Stimulated activated CD4-positive, alpha-beta T cell treated with anti-CD3 and anti-CD28 coated beads, Interleukin-12 subunit alpha, Interleukin-12 subunit beta, amount 100 ng/mL, for 48 hours (primary cell): ENCODE results near the gene PHLDA2.

ENCODE experiments used
- DNase-seq, 3 donors: peaks; one replicate each; pipeline ENCODE4 v3.0.0-alpha.2; 2020; ENCODE audit warnings: low read depth in 2 of 3, low spot score in 1 of 3

The PHLDA2 gene

DNA sequence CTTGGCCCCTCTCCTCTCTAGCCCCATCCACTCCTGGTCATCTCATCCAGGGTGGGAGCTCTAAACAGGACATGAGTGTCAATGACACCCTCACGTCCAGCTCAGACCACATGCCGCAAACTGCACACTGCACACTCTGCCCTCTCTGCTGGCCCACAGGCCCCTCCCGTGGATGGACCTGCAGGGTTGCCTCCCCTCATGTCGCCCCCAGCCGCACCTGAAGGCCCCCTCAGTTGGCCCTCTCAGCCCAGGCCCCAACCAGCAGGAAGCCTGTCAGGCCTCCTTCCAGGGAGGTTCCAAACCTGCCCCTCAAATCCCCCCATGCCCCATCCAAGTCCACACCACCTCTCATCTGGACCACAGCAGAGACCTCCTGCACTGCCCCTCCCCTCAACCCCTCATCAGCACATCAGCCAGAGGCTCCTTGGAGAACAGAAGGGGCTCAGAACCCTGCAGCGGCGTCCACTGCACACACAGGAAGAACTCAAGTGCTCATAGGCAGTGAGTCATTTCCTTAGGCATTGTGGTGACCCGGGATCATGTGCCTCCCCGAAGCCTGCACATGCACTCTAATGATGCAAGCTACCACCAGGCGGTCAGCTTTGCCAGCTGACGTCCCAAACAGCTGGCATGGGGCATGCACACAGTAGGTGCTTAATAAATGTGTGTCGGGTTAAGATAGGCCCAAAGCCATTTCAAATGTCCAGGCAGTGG is 30.7 kb downstream of the PHLDA2 start:
- DNase-seq: peak in 2 of 3 donors; percentile 36 to 41

DNA sequence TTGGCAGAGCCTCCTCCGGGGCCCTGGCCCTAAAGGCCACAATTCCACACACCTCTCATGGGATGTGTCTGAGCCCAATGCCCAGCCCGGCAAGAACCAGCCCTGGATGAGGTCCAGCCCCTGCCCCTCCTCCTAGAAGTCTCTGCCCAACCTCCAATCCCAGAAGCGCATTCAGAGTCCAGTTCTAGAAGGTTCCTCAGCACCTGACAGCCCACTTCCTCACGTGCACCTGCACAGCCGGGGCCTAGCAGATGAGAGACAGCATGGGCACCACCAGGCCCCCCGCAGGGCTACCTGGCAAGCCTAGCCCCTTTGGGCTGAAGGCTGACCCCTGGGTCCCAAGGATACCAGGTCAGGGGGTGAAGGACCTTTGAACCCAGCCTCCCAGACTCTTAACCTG is 32.2 kb downstream of the PHLDA2 start:
- no peak for DNase-seq

DNA sequence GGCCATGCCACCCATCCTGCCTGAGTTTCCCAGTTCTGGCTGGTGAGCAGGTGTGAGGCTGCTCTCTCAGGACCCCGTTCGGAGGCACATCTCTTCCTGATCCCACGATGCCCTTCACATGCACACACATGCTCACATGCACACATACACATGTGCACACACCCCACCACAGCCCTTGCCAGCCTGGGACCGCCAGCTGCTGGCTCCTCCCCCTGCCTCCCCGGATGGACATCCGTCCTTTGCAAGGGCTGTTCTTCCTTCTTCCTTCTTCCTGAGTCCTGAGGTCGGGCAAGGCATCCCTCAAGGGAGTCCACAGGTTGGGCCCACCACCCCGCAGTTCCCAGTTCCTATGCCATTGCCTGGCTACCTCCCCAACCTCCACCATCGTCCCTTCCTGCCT is 33.2 kb downstream of the PHLDA2 start:
- DNase-seq: no peak

DNA sequence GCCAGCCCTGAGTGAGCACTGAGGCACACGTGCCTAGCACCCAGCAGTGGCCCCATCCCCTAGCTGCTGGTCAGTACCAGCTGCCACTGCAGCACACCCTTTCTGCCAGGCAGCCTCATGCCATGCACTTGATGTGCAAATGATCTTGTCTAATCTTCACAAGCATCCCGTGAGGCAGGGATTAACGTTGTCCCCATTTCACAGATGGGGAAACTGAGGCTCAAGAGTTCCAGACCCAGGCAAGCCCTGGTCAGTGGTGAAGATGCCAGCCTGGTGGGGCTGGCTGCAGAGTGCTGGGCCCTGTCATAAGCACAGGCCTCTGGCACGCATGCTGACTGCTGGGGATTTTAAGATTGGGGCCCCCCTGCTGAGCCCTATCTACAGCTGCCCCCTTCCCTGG is 35.3 kb downstream of the PHLDA2 start:
- DNase-seq: no peak

DNA sequence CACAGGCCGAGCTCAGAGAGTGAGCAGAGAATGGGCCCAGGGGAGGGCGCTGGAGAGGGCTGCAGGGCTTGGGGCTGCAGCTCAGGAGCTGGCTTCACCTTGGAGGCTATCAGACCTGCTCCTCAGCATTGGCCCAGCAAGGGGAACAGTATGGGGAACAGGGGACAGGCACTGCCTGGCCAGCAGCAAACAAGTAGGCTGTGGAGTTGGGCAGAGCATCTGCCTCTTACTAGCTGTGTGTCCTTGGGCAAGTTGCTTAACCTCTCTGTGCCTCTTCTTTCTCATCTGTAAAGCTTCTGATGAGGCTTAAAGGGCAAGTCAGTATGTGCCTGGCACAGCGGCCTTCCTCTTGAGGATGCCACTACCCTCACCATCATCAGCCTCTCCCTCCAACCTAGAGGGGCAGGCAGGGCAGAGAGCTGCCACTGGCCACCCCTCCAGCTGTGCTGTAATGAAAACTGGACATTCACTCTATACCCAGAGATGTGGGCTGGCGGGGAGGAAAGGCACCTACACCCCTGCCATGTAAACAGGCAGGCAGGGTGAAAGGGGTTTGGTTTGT is 36.2 kb downstream of the PHLDA2 start:
- peak in 2 of 3 donors; percentile 37 to 41 for DNase-seq

DNA sequence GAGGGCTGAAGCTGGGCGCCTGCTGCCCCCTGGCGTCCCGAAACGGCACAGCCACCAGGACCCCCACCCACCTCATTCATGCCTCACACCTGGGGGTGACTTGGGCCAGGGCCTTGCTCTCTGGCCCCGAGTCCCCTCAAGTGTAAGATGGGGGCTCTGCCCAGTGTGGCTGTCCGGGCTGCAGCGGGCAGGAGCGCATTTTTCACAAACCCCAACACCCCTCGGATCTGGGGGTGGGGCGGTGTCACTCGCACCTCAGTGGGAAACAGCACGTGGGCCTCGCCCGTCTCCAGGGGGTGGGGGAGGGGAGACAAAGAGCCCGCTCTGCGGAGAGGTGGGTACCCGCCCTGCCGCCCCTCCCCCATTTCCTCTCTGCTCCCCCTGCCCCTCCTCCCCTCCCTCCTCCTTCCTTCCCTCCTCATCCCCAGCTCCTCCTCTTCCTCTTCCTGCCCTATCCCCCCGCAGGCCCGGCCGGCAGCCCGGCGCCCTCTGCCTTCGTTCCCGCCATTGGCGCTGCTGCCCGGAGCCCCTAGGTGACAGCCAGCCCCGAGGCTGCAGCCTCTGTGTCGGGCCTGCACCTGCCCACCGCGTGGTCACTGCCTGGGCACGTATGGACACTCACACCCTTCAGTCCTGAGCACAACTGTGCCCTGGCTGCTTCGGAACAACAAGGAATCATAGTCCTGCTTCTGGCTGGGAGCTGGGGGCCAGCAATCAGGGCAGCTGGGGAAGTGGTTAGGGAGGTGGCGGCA is 36.8 kb downstream of the PHLDA2 start:
- peak; percentile 46 to 65 (median 52) for DNase-seq

DNA sequence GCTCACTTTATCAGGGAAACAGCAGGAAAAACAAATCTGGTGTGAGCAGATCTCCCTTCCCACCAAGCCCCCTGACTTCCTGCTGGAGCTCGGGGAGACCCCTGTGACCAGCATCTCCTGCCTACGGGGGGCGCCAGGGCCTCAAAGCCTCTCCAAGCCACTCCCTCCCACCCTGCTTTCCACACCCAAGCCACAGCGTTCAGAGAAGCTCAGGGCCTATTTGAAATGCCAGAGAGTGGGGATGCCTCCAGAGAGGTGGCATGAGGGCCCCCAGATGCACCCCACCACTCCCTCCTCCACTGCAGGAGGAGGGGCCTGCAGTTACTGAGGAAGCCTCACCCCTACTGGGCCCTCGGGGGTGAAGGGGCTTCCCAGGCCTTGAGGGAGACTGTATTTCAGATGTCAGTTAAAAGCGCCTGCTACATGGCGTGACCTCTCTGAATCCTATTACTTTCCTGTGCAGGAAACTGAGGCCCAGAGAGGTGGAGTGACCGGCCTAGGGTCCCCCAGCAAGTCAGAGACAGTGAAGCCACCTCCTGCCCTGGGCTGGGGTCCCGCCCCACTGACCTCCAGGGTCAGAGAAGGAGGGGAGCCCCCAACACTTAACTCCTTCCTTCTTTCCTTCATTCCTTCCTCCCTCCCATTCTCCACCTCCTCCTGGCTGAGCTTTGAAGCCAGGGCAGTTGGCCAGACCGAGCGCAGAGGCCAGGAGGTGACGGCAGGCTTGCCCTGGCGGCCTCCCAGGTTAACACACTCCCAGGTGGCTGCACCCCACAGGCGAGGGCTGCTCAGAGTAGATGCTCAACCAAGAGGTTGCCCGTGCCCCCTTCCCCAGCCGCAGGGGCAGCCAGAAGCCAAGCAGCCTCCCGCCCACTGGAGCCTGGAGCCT is 37.6 kb downstream of the PHLDA2 start:
- no peak for DNase-seq

DNA sequence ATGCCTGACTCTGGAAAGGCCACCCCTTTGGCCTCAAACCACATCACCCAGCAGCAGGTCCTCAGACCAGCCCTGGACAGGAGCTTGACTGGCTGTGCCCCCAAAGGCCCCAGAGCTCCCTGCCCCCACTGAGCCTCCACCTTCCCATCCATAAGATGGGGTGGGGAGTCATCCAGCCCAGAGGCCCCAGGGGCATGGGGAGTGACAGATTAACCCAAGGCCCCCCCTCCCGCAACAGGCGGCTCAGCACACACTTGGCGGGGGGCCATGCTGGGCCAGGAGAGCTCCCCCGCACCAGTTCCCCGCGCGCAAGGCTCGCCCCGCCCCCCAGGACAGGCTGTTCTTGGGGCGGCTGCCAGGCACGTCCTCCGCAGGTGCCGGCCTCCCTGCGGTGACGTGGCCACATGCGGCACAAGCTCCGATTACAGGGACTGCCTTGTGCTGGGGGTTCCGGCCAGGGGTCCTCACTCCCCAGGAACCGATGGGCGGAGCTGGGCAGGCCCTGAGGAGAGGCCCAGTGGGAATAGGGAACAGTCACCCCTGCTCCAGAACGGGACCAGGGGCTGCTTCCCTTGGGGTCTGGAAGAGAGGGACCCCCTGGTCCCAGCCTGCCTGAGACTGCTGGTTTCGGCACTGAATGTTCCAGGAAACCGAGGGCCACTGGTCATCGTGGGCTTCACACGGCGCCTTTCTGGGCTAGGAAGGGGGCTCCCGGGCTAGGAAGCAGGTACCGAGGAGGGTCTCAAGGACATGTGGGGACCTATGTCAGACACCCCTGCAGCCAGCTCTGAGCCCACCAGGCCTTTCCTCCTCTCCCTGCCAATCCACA is 38.5 kb downstream of the PHLDA2 start:
- no peak for DNase-seq

DNA sequence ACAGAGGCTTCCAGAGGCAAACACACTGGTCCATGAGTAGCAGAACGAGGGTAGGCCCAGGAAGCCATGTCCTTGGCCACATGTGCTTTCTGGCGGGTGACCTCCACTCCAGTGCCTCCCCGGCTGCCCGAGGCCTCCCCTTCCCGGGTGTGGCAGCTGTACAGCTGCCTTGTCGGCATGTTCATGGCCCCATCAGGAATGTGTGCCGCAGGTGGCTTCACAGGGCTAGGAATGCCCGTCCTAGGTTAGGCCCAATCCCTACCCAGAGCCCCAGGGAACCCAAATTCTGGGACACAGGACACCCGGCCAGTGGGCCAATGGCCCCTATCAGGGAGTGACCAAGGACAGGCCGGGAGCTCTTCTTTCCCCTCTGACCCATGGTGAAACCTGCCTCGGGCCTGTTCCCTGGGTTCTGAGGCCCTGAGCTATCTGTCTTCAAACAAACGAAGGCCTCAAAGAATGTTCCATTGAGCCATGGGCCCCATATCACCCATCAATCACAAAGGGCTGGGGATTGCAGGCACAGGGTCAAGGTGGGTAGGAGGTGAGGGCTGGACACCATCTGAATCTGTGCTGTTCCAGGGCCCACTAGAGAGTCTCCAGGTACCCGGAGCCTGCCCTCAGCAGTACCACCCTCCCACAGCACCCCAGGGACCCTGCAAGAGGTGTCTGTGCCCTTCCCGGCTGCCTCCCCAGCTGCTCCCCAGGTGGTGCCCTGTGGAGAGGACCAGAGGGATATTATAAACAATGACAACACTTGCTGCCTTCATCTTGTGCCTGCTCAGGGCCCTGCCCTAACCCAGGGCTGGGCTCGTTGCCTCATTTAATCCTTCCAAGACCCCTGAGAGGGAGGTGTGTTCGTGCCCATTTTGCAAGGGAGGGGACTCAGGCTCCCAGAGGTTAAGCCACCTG is 39.6 kb downstream of the PHLDA2 start:
- no peak for DNase-seq

DNA sequence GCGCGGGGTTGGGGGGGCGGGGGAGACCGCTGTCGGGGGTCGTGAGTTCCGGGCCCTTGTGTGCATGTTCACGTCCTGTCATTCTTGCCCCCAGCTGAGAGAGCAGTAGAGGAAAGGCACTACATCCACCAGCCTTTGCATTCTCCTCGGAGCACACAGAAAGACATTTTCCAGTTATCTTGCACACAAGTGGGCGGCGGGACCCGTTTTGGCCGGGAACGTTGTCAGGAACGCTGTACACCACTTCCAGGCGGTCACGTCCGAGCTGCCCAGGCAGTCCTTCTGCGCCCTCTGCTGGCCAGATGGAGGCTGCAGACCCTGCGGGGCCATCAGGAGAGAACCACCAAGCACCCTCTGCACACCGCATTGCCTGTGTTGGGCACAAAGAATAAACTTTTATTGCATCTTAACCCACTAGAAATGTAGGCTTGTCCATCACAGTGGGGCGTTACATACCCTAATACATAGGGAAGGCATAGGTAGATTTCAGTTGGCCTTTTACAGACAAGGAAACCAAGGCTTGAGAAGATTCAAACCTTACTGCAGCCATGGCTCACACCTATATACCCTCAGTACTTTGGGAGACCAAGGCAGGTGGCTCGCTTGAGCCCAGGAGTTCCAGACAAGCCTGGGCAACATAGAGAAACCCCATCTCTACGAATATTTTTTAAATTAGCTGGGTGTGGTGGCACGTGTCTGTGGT is 40.8 kb downstream of the PHLDA2 start:
- peak; percentile 69 to 88 (median 84) for DNase-seq

DNA sequence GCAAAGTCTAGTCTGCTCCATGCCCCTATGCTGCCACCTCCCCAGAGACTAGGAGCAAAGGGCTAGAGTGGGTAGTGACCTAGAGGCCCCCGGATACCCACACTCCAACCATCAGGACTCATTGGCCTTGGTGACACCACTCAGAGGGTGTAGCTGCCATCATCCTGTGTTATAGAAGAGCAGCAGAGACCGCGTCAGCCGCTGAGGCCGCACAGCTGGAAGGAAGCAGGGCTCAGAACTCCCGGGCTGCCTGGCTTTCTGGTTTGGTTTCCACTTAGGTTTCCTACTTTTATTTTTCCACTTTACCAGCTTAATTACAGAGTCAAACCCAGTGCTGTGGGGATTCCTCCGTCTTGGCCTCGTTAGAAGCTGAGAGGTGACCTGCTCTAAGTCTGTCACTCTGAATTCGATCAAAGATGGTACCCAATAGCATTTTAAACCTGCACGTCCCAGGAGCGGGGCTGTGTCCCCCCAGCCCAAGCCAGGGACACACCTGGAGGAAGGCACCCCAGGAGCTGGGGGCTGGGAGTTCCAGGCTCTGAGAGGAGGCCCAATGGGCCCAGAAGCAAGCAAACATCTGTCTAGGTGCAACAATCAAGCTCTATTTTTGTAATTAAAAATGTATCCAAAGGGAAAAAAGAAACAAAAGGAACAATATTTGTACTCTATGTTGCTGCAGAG is 41.6 kb downstream of the PHLDA2 start:
- no peak for DNase-seq

DNA sequence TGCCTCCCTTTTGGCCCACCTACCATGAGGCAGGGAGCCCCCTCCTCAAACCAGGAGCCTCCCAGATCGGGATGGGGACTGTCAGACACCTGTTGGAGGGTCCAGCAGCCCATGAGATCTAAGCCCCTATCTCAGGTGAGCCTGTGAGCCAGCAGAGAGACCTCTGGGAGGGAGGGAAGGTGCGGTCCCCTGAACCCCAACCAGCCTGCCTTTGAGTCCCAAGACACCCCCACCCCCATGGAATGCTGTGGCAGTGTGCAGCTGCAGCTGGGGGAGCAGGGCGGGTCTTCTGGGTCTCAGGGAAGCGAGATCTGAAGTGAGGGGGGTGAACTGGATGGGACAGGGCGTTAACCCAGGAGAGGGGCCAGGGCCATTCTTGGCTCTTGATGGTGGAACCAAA is 42.3 kb downstream of the PHLDA2 start:
- DNase-seq: no peak

DNA sequence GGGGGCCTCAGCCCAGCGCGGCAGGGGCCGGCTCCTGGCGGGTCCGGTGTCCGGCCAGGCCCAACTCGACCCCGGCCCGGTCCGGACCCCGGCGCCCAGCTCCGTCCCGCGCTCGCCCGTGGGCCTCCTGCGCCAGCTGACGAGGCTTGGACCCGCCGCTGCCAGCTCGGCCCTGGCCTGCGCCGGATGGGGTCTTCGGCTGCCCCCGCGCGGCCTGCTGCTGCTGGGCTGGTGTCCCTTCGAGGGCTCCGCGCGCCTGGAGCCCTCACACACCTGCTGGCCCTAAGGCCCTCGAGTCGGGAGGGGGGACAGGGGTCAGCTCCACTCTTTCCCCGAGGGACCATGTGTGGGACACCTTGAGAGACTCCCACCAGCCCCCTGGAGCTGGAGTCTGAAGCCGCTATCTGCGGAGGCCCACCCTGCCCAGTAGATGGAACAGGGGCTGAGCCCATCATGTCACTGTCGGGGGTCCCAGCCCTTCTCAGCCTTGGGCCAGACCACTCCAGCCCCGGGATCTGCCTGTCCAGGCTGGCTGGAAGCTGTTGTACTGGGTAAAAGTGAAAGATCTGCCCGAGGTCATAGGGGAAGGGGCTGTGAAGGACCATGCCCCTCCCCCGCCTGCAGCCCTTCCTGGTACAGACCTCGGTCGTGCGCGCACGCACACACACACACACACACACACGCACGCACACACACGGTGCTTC is 42.9 kb downstream of the PHLDA2 start:
- no peak for DNase-seq

DNA sequence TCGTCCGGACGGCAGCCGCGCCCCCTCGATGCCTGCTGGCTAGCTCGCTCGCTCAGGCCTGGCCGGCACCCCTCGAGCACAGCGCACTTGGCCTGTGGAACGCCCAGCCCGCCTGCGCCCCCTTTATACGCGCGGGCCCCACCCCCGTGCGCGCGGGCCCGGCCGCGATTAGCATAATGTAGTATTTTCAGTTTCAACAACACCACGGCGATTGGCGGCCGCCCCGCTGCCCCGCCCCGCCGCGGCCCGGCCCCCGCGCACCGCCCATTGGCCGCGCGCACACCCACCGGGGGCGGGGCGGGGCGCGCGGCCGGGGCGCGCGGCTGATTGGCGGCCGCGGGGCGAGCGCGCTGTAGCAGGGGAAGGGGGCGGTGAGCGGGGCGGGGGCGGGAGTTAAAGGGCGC is 43.5 kb downstream of the PHLDA2 start, which contains the start of gene CDKN1C:
Gene CDKN1C, minus strand, starts transcription at position 98 of the 404 bp plus-strand sequence. CDS start 319 bp downstream, outside the sequence.
- peak; percentile 52 to 62 (median 53) for DNase-seq

DNA sequence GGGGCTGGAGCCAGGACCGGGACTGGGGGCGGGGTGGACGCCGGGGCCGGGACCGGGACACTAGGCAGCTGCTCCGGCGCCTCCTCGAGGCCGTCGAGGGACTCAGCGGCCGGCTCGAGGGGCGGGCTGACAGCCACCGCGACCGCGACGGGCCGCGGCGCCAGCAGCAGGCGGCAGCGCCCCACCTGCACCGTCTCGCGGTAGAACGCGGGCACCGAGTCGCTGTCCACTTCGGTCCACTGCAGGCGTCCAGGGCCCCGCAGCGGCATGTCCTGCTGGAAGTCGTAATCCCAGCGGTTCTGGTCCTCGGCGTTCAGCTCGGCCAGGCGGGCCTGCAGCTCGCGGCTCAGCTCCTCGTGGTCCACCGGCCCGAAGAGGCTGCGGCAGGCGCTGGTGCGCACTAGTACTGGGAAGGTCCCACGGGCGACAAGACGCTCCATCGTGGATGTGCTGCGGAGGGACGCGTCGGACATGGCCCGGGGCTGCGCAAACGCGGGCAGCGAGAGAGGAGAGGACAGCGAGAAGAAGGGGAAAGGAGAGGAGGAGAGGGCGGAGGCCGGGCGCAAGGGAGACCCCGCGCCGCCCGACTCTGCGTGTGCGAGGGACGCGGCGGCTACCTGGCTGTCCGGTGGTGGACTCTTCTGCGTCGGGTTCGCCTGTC is 44.1 kb downstream of the PHLDA2 start:
- DNase-seq: peak in 1 of 3 donors; percentile 18

DNA sequence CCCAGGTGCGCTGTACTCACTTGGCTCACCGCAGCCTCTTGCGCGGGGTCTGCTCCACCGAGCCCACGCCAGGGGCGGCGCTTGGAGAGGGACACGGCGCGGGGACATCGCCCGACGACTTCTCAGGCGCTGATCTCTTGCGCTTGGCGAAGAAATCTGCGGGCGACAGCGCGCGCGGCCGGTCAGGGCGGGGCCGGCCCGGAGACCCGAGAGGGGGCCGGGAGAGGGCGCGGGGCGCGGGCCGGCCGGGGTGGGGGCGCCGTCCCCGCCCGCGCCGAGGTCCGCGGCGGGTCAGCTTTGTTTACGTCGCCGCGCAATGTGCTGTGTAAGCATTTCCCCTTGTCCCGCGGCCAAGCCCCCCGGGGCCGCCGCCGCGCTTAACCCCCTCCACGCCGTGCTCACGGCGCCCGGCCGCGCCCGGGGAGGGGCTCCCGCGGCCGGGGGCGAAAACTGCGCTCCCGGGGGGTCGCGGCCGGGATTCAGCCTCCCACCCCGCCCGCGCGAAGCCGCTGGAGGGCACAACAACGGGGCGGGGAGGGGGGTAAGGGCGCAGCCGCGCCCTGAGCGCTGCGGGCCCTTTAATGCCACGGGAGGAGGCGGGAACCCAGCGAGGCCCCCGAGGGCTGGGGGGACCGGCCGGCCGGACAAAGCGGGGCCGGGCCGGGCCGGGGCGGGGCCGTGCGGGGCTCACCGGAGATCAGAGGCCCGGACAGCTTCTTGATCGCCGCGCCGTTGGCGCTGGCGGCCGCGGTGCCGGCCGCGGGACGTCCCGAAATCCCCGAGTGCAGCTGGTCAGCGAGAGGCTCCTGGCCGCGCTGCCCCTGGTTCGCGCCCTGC is 45.0 kb downstream of the PHLDA2 start:
- no peak for DNase-seq
